SK-N-SH (cell line): ENCODE data around the gene PRKG1. TPM values are rescaled to one million over a fixed set of nuclear protein-coding genes. Genes with fewer than 3 reads are reported as not detected.

Experiments
- CTCF ChIA-PET: fragments of 300-600, 350-600 bp; formaldehyde crosslinking; extraction: SDS; loops from one replicate; lab custom pipeline; 2021; lab: Yijun Ruan, JAX
- POLR2A ChIA-PET: fragments of 350-600 bp; sonication (Branson Sonifier 250); formaldehyde crosslinking; extraction: SDS; loops from one replicate; lab custom pipeline; 2020; ENCODE audit warnings: antibody characterized with exemption, inconsistent platforms; lab: Yijun Ruan, JAX
- DNase-seq: peaks from one replicate; pipeline ENCODE4 v3.0.0; 2012
- H2AFZ ChIP-seq: fragments of 200-600 bp; sonication (generic); 2 replicates; pipeline ENCODE4 v1.8.1; 2016; ENCODE audit warnings: antibody characterized with exemption, mild to moderate bottlenecking, low read depth
- H3F3A ChIP-seq: fragments of 200-600 bp; sonication (generic); replicated peaks from 2 replicates; pipeline ENCODE3; 2016; ENCODE audit warnings: antibody characterized with exemption, mild to moderate bottlenecking; ENCODE audit not compliant: insufficient read depth
- H3K27ac ChIP-seq, 2 experiments: fragments of 200-500 bp in 1 of 2; fragments of 200-600 bp in 1 of 2; sonication (Bioruptor generic) in 1 of 2; sonication (generic), shearing (Covaris generic) in 1 of 2; 2 replicates each; pipeline versions ENCODE4 v1.5.1 to v1.6.1; 2014 to 2016; ENCODE audit warnings: low read depth in 2 of 2, inconsistent platforms in 1 of 2, low read length in 1 of 2, mild to moderate bottlenecking in 1 of 2, mixed read lengths in 1 of 2
- H3K27me3 ChIP-seq: fragments of 200-600 bp; sonication (generic), shearing (Covaris generic); 2 replicates; pipeline ENCODE4 v1.6.1; 2016; ENCODE audit warnings: mixed run types; ENCODE audit not compliant: insufficient read depth
- H3K36me3 ChIP-seq, 2 experiments: fragments of 200-500 bp in 1 of 2; fragments of 200-600 bp in 1 of 2; sonication (Bioruptor generic) in 1 of 2; sonication (generic) in 1 of 2; replicated peaks in 1 of 2; 2 replicates each; pipeline versions ENCODE3 to v1.5.1; 2014 to 2016; ENCODE audit warnings: low read length in 1 of 2, mild to moderate bottlenecking in 1 of 2; ENCODE audit not compliant: insufficient read depth in 2 of 2, control insufficient read depth in 1 of 2
- H3K4me1 ChIP-seq, 2 experiments: fragments of 200-500 bp in 1 of 2; fragments of 200-600 bp in 1 of 2; sonication (Bioruptor generic) in 1 of 2; sonication (generic), shearing (Covaris generic) in 1 of 2; 2 replicates each; pipeline versions ENCODE4 v1.5.1 to v1.6.1; 2014 to 2016; ENCODE audit warnings: low read depth in 1 of 2, low read length in 1 of 2, mixed run types in 1 of 2; ENCODE audit not compliant: insufficient read depth in 2 of 2, control insufficient read depth in 1 of 2
- H3K4me2 ChIP-seq: fragments of 200-600 bp; sonication (generic), shearing (Covaris generic); 2 replicates; pipeline ENCODE4 v1.6.1; 2017; ENCODE audit warnings: mixed run types
- H3K4me3 ChIP-seq, 2 experiments: fragments of 200-500 bp in 1 of 2; fragments of 200-600 bp in 1 of 2; sonication (Bioruptor generic) in 1 of 2; sonication (generic), shearing (Covaris generic) in 1 of 2; 2 replicates each; pipeline versions ENCODE4 v1.5.1 to v1.8.1; 2014 to 2016; ENCODE audit warnings: low read depth in 2 of 2, inconsistent platforms in 1 of 2, low read length in 1 of 2, mild to moderate bottlenecking in 1 of 2, mixed read lengths in 1 of 2, moderate library complexity in 1 of 2
- H3K79me2 ChIP-seq: fragments of 200-600 bp; sonication (generic); 2 replicates; pipeline ENCODE4 v1.8.1; 2017; ENCODE audit warnings: mild to moderate bottlenecking; ENCODE audit not compliant: insufficient read depth
- H3K9ac ChIP-seq: fragments of 200-600 bp; sonication (generic); 2 replicates; pipeline ENCODE4 v1.6.1; 2017; ENCODE audit warnings: mixed run types
- H3K9me2 ChIP-seq: fragments of 200-600 bp; sonication (generic); 2 replicates; pipeline ENCODE4 v1.6.1; 2017; ENCODE audit warnings: mixed run types
- H3K9me3 ChIP-seq: fragments of 200-600 bp; sonication (generic); 2 replicates; pipeline ENCODE4 v1.6.1; 2017; ENCODE audit warnings: mixed run types, mild to moderate bottlenecking, moderate library complexity
- H4K20me1 ChIP-seq: fragments of 200-600 bp; sonication (generic); 2 replicates; pipeline ENCODE4 v1.6.1; 2017; ENCODE audit warnings: mild to moderate bottlenecking, mixed run types; ENCODE audit not compliant: insufficient read depth
- CHD2 ChIP-seq: fragments of 150-350 bp; IDR thresholded peaks from 2 replicates; pipeline ENCODE4 v1.6.1; 2018; ENCODE audit warnings: low read length; ENCODE audit not compliant: partially characterized antibody
- EZH2phosphoT487 ChIP-seq: fragments of 200-600 bp; sonication (generic); IDR thresholded peaks from 2 replicates; pipeline ENCODE4 v1.6.1; 2017; ENCODE audit warnings: low read depth, mixed run types, mild to moderate bottlenecking, antibody characterized with exemption, moderate library complexity, borderline replicate concordance
- FOSL2 ChIP-seq: IDR thresholded peaks from 2 replicates; pipeline ENCODE4 v1.4.0; 2012; ENCODE audit warnings: low read depth, mild to moderate bottlenecking, moderate library complexity, borderline replicate concordance
- FOXJ3 ChIP-seq: sonication (generic); formaldehyde crosslinking; IDR thresholded peaks from 2 replicates; pipeline ENCODE4 v1.5.1; 2020; ENCODE audit warnings: mild to moderate bottlenecking, missing genetic modification reagents
- GABPA ChIP-seq: IDR thresholded peaks from 2 replicates; pipeline ENCODE4 v1.4.0; 2012; ENCODE audit warnings: low read depth, mild to moderate bottlenecking
- GATA2 ChIP-seq: sonication (generic); formaldehyde crosslinking; IDR thresholded peaks from 2 replicates; pipeline ENCODE4 v1.5.0; 2020; ENCODE audit warnings: mild to moderate bottlenecking, missing genetic modification reagents
- JUND ChIP-seq: IDR thresholded peaks from 2 replicates; pipeline ENCODE4 v1.4.0; 2012
- MXI1 ChIP-seq: IDR thresholded peaks from 2 replicates; pipeline ENCODE4 v1.6.1; 2012; ENCODE audit warnings: mild to moderate bottlenecking, low read depth, low read length, improper control_type of control experiment
- NFIC ChIP-seq: IDR thresholded peaks from 2 replicates; pipeline ENCODE4 v1.4.0; 2012; ENCODE audit warnings: borderline replicate concordance
- NRF1 ChIP-seq: IDR thresholded peaks from 2 replicates; pipeline ENCODE4 v1.6.1; 2012; ENCODE audit warnings: low read depth, mild to moderate bottlenecking, low read length
- PBX3 ChIP-seq: IDR thresholded peaks from 2 replicates; pipeline ENCODE4; 2012
- RAD21 ChIP-seq: IDR thresholded peaks from 2 replicates; pipeline ENCODE4 v1.6.1; 2012; ENCODE audit warnings: mild to moderate bottlenecking, low read length
- RCOR1 ChIP-seq: fragments of 150-350 bp; IDR thresholded peaks from 2 replicates; pipeline ENCODE4 v1.6.1; 2017; ENCODE audit warnings: antibody characterized with exemption, low read length
- RFX5 ChIP-seq: IDR thresholded peaks from 2 replicates; pipeline ENCODE4 v1.6.1; 2012; ENCODE audit warnings: mild to moderate bottlenecking, improper control_type of control experiment, low read length
- RXRA ChIP-seq: IDR thresholded peaks from 2 replicates; pipeline ENCODE4 v1.4.0; 2012; ENCODE audit warnings: low read depth, mild to moderate bottlenecking, borderline replicate concordance
- TEAD4 ChIP-seq: IDR thresholded peaks from 2 replicates; pipeline ENCODE4 v1.4.0; 2012; ENCODE audit warnings: mild to moderate bottlenecking, borderline replicate concordance; ENCODE audit not compliant: insufficient read depth
- USF1 ChIP-seq: IDR thresholded peaks from 2 replicates; pipeline ENCODE4 v1.4.0; 2012; ENCODE audit warnings: low read depth, borderline replicate concordance
- YY1 ChIP-seq: IDR thresholded peaks from 2 replicates; pipeline ENCODE4 v1.4.0; 2012; ENCODE audit warnings: low read depth, mild to moderate bottlenecking
- WGBS: methylation state at CpG from one replicate; pipeline ENCODE4 v1.1.6; 2017; ENCODE audit warnings: low lambda C conversion rate; 5-methylcytosine and 5-hydroxymethylcytosine counted together
- polyA plus RNA-seq, 3 experiments: library from polyadenylated mRNA; depleted of rRNA; stranded (reverse); fragments of >200 nt; gene quantifications; 2 replicates each; pipeline ENCODE4 v1.2.3, GENCODE V29; 2012
- TF ChIP-seq, protein P1 (sequence below): IDR thresholded peaks from 2 replicates; pipeline ENCODE4 v1.4.0; 2012; ENCODE audit warnings: low read depth

Gene PRKG1
- polyA plus RNA-seq, 1 of the 3 experiments (the other 2 are of a cell fraction) = 4.1 TPM

DNA sequence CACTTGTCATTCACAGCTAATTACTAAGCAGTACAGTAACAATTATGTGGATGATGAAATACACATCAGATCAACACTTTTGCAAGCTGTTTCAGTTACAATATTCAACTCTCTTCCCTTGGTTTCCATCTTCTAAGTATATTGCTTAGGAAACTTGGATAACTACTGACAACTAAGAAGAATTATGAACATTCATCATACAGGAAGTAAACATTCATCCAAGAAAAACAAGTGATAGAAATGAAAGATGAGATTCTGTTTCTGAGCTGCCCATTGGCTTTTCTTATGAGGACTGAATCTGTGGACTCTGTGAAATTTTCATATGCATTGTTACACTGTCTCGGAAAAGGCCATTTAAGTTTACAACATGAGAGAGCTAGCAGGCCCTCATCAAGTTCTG lies 240.2 kb downstream of the PRKG1 start (continued):
- TF ChIP-seq PBX3 (peak; percentile 11; the same call in 1 of the 2 replicates), YY1 (no peak), FOSL2 (no peak)

GRCh38 chr10:51318399-51319172 lies 244.3 kb downstream of the PRKG1 start:
- WGBS = 80% methylated on average over 2 of the region's 2 CpGs
- Histone ChIP-seq H2AFZ (no peak overlapping the region), H3K9me3 (no peaks in the 10 kb centered on the region), H3K9ac (no peak overlapping the region), H3F3A (peaks cover 5% of the 10 kb centered on the region), H3K9me2 (no peaks in the 10 kb centered on the region), H3K27ac (no peak overlapping the region), H3K79me2 (no peaks in the 10 kb centered on the region)
- POLR2A ChIA-PET = no interaction called here
- TF ChIP-seq JUND = no peak
- no peak for TF ChIP-seq RAD21
- no peak for TF ChIP-seq PBX3
- TF ChIP-seq GABPA = no peak
- TF ChIP-seq GATA2 = no peak
- no peak for TF ChIP-seq TEAD4
- TF ChIP-seq, protein P1, sequence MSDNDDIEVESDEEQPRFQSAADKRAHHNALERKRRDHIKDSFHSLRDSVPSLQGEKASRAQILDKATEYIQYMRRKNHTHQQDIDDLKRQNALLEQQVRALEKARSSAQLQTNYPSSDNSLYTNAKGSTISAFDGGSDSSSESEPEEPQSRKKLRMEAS = no peak
- TF ChIP-seq FOXJ3 = no peak
- TF ChIP-seq EZH2phosphoT487 = no peak
- no peak for TF ChIP-seq NRF1
- TF ChIP-seq NFIC = no peak
- no peak for TF ChIP-seq YY1
- no peak for TF ChIP-seq MXI1
- no peak for TF ChIP-seq RCOR1
- no peak for TF ChIP-seq FOSL2
- no peak for TF ChIP-seq USF1
- no peak for TF ChIP-seq CHD2
- TF ChIP-seq RXRA = no peak
- no peak for TF ChIP-seq RFX5
- TF ChIP-seq, all 33 proteins: peak for 0
- Histone ChIP-seq H3K4me2 (no peak overlapping the region), H3K27me3 (no peaks in the 10 kb centered on the region), H3K4me1 (peaks cover 0 to 10% of the 10 kb centered on the region in 2 experiments; a peak in 2 of 4 replicates), H3K36me3 (no peaks in the 10 kb centered on the region), H3K4me3 (no peak overlapping the region), H4K20me1 (no peaks in the 10 kb centered on the region)
- DNase-seq = no peak
- CTCF ChIA-PET = interaction anchor here (0.6 to 1.6 kb wide), 4 partner anchors 19 to 1045 kb away, joined by 3 to 5 read pairs (median 3); no protein-coding TSS in a partner anchor
